HG02571 (cell line): Measurements from ENCODE around the gene UGT1A9.

Experiments used
- ATAC-seq: cut with Tn5 transposase; IDR thresholded peaks from one replicate; pipeline ENCODE4 v1.9.1; 2021; ENCODE audit warnings: mild to moderate bottlenecking, moderate library complexity; ENCODE audit not compliant: unreplicated experiment

Gene UGT1A9

DNA sequence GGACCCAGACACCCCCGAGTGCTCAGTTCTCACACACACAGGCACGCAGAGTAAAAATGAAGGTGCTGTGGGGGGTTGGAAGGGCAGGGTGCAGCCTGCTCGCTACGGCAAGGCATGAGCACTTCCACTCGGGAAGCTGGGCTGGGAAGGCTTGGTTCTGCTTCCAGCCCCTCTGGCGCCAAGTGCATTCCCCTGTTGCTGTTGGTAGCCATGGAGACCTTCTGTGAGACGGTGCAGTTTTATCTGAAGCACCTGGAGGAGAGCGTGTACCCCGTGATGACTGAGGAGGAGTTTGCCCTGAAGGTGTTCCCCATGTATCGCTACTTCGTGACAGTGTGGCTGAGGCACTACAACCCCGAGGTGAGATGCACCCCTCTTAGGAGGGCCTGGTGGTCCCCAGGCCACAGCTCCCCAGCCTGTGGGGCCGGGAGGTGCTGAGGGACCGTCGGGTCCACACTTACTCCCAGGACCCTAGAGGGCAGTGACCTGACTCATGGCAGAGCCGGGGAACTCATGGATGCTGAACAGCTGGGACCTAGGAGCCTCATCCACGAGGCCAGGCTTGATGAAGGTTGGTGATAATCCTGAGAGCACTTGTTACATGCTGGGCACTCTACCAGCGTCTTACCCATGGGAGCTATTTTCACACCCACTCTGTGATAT is 121.9 kb downstream of the UGT1A9 start:
- no peak for ATAC-seq

DNA sequence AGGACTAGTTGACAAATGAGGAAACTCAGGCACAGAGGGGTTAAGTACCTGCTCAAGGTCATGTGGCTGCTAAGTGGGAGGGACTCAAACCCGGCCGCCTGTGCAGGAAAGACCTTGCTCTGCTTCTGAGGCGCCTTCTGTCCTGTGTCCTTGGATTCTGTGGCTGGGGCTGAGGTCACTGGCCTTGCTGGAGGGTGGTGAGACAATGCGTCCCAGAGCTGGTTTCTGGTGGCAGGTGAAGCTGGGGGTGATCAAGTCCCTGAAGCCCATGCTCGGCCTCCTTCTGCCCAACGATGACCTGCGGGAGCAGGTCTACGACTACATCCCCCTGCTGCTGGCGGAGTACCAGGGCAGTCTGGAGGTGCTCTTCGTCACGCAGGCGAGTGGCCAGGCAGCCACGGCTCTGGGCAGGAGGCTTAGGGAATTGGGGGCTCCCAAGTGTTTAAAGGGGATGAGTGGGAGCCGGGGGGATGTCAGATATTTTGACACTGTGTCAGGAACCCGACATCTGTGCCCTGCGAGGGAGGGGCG is 122.5 kb downstream of the UGT1A9 start:
- no peak for ATAC-seq

DNA sequence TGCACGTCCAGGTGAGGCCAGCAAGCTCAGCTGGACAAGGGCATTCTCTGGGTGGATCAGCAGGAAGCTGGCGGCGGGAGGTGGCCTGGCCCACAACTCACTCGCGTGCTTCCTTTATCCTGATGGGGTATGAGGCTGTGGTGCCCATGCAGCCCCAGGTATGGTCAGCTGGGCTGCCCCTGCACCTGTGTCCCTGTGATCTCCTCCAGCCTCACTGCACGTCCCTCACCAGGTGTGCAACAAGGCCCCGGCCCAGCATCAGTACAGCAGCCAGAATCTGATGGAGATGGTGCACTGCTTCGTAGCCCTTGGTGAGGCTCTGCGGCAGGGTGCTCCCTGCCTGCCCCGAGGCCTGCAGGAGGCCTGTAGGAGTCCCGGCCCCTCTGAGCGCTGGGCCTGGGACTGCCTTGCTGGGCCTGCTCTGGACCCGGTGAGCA is 124.1 kb downstream of the UGT1A9 start:
- no peak for ATAC-seq

DNA sequence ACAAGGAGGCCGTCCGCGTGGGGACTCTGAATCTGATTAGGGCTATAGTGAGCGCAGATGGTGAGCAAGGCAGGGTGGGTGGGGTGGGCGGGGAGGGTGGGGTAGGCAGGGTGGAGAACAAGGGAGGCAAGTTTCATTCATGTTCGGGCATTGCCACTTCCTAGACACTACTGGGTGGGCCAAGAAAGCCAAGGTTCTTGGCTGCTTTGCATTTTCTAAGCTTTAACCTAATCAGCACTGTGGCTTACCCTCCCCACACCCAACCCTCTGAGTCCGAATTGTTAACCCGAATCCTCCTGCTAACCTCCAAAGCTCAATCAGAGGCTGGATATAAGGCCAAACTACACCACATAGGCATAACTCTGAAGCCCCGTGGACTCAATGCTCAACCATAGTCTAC is 124.6 kb downstream of the UGT1A9 start:
- ATAC-seq: no peak

DNA sequence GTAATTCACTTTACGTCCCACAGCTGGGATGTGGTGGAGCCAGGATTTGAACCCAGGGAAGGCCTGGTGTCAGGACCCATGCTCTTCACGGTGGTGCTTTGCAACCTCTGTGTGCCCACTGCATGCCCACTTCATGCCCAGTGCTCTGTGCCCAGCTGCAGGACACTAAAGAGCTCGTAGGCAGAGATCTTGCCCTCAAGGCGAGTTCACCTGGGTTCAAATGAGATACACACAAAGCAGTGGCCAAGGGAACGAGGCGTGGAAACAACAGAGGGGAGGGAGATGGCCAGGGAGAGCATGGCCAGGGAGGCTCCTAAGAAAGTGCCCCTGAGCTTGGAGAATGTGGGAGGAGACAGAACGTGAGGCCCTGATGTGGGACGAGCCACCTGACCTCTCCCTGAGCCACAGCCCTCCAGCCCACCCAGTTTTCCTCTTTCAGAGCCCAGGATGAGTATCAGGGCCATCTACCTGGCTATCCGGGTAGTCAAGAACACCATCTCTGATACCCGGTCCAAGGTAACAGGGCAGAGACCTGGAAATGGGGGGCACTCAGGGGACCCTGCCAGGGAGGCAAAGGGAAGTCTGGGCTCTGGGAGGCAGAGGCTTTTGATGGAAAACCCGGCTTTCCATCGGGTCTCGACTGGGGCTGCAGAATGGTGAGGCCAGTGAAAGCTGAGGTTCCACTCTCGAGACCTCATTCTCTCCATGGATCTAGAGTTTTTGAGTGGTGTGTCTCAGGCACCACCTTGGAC is 126.8 kb downstream of the UGT1A9 start:
- ATAC-seq: no peak

DNA sequence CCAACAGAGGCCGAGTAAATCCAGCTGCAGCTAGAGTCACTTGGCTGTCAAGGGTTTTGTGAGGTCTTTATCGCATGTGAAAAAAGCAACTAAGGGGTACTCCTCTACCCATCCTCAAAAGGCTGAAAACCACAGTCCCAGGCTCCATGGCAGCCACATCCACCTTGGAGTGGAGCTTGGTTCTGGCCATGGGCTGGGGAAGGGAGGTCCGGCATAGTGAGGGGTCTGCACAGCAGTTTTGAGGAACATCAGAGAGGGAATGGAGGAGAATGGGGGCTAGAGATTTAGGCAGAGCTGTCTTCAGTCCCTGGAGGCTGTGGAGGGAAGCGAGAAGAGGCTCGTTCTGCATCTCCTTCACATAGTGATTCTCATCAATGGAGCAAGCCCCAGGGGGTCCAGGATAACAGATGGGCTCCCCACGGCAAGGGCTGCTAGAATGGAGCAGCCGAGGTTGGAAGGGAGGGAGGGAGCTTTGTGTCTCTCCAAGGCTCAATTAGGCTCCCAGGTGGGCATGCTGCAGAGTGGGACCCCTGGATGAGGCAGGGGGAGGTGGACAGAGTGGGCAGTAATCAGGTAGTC is 127.5 kb downstream of the UGT1A9 start:
- ATAC-seq: no peak

DNA sequence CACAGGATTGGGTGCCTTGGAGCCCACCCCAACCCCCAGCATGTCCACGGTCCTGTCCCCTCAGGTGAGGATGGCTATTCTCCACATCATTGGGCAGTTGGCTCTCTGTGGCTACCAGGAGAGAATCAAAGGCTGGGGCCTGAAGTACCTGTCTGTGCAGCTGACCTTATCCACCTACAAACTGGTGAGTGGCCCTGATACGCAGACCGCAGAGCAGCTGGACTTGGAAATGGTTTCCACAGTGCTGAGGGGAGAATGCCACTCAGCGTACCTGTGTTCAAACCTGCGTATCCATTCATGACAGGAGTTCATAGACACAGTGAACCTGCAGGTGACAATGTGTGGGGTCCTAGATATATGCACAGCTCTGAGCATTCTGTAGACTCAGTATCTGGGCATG is 128.0 kb downstream of the UGT1A9 start:
- ATAC-seq: no peak

DNA sequence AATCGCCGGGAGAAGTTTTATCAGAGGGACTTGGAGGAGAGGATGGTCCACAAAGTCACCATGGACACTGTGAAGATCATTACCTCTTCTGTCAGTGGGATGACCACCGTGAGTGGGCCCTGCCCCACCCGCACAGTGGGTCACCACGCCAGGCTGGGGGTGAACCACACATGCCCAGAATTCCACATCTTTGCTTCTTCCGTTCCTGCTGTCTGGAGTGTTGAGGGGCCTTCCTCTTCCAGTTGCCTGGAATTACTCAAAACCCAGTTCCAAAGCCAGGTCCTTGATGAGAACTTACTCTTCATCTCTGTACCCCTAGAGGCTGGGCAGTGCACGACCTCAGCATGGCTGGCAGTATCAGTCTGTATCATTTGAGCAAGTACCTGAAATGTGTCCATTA is 128.5 kb downstream of the UGT1A9 start:
- ATAC-seq: no peak

DNA sequence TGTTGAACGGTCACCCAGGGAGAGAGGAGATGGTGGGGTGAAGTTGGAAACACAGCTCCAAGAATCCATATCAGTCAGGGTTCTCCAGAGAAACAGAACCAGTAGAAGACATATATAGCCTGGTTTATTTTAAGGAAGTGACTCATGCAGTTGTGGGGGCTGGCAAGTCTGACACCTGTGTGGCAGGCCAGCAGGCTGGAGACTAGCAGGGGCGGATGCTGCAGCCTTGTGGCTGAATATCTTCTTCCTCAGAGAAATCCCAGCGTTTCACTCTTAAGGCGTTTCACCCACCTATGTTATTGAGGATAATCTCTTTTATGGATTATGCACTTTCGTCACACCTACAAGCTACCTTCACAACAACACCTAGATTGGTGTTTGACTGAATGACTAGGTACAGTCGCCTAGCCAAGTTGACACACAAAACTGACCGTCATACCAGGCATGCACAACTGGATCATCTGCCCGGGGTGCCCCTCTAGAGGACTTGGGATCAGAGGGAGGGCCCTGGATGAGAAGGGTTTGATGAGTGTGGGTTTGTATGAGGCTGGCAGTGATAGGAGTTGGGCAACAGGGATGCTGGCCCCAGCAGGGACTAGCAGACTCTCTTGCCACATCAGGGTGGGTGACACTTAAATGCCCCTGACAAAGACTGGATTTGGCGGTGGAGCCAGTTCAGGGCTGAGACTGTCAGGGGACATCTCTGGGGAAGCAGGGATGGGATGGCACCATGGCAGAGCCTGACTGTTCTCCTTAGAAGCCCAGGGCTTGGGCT is 129.8 kb downstream of the UGT1A9 start:
- no peak for ATAC-seq

DNA sequence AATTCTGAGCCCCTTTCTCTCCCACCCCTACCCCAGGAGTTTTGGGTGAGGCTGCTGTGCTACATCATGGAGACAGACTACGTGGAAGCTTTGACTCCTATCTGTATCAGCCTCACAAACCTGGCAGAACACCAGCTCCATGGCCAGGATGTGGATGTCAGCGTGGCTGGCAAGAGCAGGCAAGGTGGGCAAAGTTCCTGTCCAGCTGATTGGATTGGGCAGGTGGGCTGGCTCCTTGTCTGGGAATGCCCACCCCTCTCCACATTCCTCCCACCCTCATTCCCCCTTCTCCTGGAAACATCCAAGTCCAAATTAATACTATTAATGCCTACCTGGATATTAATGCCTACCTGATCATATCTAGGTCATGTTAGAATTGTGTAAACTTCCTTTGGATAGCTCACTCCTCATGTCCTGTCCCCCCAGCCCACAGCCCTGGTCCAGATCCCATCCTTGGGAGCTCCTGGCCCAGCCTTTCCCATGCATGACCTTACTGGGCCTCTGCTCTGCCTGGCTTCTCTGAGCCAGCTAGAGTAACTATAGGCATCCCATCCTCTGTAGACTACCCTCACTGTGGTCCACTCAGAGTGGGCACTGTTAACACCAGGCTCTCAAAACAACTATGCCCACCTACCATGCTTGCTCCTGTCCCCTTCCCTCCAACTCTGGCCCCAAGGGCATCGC is 130.6 kb downstream of the UGT1A9 start:
- no peak for ATAC-seq

DNA sequence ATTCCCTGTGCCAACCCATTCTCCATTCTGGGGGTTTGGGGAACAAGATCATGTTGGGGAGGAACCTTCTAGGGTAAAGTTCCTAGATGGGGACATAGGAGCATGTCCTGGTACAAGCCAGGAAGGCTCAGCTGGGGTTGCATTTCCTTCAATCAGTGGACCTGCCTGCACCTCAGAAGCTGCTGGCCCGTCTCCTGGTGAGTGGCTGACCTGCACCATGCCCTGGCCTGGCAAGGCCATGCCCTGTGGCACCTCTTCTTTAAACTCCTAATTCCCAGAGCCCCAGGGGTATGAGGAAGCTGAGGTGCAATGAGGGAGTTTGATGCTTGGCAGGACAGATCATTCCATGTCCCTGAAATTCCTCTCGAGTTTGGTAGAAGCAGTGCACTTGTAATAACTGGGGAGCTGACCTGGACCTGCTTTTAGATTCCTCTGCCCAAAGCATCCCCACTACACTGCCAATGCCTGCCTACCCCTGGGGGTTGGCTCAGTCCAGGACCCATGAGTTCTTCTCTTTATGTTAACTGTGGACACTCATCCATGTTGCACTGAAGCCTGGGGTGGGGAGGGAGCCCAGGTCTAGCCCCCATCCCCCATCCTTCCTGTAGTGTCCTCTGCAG is 131.7 kb downstream of the UGT1A9 start:
- no peak for ATAC-seq

DNA sequence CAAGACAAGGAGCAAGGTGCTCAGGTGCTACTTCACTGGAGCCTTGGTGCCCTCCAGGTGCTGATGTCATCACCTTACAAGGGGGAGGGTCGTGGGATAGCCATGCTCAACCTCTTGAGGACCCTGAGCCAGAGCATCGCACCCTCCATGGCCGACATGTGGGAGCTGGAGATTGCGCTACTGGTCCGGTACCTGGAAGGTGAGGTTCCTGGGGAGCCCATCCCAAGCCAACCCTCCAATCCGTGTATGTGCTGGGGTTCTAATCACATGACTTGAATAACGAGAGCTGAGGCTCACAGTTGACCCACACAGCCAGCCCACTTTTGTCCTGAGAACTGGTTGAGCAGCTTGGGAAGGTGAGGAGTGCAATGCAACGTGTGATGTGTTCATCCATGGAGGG is 132.3 kb downstream of the UGT1A9 start:
- ATAC-seq: no peak

DNA sequence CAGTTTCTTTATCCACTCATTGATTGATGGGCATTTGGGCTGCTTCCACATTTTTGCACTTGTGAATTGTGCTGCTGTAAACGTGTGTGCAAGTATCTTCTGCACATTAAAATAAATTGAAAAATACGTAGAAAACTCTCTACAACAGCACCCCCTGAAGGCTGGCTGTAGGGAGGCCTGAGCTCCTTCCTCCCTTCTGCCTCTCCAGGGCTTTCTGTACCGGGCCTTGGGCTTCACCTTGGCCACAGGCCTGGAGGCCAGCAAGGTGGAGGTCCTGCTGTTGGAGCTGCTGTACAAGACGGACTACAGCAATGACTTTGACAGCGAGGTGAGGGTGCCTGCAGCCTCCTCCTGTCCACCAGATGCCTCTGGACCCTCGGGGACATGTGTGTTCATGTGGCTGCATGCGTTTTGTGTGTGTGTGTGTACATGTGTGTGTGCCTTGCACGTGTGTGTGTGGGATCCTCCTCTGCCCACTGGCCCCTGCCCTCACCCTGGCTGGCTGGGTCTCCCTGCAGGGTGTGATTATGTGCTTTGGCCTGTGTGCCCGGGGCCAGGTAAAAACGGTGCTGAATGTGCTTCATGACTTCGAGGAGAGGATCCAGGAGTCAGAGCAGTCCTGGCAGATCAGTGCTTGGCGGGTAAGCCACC is 135.6 kb downstream of the UGT1A9 start:
- no peak for ATAC-seq

DNA sequence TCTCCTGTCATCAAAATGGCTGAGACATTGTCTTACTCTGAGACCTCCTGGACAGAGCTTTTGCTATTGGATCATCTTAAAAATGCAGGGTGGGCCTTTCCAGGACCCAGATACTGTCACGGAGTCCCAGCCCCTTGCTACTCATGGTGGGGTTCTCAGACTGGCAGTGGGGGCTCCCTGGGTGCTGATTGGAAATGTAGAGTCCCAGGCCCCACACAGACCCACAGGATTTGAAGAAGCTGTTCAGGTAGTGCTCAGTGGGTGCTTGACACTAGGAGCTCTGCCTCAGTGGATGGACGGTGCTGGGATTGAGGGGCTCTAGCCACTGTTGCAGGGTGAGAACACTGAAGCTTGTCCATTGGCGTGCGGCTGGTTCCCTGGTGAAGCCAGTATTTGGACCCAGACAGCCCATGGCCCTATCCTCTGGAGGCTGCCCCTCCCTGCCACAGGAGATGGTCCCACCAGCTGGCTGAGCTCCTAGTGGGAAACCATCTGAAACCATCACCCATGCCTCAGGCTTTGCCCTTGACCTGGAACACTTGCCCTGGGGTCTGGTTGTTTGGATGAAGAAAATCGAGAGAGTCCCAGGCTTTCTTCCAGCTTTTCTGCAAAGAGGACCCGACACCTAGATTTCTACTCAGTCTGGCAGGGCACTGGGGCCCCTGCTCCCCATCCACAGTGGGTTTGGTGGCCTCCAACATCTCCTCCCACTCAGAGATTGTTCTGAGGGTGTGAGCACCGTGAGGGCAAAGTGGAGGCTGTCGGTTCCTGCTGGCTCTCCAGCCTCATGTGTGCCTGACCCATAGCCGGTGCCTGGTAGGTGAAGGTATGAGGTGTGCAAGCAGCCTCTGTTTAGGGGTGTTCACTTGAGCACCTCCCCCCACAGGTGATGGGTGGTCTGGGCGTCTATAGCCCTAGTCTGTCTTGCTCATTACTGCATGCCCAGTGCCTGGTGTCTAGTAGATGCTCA is 136.6 kb downstream of the UGT1A9 start:
- no peak for ATAC-seq

DNA sequence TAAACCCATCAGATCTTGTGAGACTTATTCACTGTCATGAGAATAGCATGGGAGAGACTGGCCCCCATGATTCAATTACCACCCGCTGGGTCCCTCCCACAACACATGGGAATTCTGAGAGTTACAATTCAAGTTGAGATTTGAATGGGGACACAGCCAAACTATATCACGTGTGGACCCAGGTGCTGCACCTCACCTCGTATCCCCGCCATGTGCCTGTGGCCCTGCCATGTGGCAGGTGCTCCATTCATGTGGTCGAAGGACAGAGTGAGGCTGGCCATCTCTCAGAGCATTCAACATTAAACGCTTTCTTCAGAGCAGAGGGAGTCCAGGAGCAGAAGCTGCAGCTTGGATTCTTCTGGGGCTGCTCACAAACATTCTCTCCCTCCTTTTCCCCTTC is 138.7 kb downstream of the UGT1A9 start:
- ATAC-seq: no peak

DNA sequence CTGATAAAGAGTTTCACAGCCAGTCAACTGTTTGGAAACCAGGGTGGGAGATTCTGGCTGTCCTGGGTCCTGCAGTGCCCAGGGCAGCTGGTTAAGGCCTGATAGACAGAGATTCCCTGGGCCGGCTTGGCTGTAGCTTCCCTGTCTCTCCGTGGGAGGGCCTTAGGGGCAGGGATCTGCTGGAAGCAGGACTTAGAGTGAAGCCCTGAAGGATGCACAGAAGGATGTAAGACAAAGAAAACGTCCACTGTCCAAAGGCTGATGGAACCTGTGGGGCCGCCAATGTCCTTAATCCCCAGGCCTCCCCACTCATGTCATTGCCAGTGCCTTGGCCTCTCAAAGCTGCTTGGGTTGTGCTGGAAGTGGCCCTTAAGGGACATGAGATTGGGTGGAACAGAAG is 139.4 kb downstream of the UGT1A9 start:
- no peak for ATAC-seq

DNA sequence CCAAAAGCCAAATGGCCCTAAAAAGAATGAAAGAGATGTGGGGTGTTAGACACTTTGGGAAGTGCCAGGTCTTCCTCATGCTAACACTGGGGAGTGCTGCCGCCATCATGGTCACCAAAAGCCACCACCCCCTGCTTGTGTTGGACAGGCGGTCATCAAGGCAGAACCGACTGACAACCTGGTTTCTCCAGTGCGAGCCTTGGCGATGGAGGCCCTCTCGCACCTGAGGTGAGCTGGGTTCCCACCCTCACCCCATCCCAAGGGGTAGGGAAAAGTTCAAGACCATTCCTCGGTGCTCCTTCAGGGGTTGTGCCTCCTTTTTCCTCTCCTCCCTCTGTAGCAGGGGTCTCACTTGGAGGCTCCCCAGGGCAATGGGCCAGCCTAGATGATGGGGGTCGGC is 140.0 kb downstream of the UGT1A9 start:
- no peak for ATAC-seq

DNA sequence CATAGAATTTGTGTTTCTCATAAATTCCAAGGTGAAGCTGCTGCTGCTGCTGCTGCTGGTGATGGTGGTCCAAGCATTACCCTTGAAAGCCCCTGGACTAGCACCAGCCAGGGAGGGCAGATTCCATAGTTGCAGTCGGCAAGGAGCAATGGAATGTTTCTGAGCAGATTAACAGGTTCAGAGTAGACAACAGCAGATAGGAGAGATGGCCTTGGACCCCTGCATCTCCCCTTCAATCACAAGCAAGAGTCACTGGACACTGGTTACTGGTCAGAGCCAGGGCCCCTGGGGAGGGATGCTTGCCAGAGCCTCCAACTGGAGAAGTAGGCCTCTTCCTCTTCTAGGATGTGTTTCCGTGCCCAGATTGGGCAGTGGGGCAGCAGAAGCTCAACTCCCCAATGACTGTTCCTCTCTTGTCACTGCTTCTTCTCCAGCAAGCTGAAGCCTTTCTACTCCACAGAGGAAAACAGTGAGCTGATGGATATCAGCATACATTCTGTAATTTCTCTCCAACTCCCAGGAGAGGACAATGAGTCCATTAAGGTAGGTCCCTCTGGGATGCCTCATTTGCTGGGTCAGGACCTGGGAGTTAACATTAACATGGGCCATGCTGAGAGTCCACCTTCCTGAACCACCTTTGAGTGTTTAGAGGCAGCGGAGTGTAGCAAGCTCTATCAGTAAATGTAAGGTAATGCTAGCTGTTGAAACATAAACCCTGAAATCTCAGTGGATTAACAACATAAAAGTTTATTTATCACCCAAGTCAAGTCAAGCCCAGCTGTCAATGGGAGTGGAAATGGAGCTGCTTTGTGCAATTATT is 141.7 kb downstream of the UGT1A9 start:
- no peak for ATAC-seq
